CD4-positive, alpha-beta T cell treated with Interferon gamma for 1 hour (primary cell): ENCODE measurements around the gene B2M.
"Not testable (repeated sequence)": the region's sequence is repeated elsewhere in the genome, so short reads cannot be mapped to it uniquely, and the experiment has no call there.

Source experiments
- DNase-seq: peaks from one replicate; pipeline ENCODE4 v3.0.0-alpha.2; 2020

B2M gene

DNA sequence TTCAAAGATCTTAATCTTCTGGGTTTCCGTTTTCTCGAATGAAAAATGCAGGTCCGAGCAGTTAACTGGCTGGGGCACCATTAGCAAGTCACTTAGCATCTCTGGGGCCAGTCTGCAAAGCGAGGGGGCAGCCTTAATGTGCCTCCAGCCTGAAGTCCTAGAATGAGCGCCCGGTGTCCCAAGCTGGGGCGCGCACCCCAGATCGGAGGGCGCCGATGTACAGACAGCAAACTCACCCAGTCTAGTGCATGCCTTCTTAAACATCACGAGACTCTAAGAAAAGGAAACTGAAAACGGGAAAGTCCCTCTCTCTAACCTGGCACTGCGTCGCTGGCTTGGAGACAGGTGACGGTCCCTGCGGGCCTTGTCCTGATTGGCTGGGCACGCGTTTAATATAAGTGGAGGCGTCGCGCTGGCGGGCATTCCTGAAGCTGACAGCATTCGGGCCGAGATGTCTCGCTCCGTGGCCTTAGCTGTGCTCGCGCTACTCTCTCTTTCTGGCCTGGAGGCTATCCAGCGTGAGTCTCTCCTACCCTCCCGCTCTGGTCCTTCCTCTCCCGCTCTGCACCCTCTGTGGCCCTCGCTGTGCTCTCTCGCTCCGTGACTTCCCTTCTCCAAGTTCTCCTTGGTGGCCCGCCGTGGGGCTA is at the start of gene B2M, which contains the start of gene PATL2:
TSS of gene B2M (plus strand) at position 422 of the 647 bp plus-strand sequence. CDS start at position 452, 30 bp downstream.
TSS of gene PATL2 (minus strand) at position 228 of the 647 bp plus-strand sequence. CDS start 34,833 bp downstream, outside the sequence.
- peak; percentile 96 for DNase-seq

- DNase-seq = no peak
Measured at GRCh38 chr15:44661576-44661975, 49.7 kb upstream of the B2M start.

DNA sequence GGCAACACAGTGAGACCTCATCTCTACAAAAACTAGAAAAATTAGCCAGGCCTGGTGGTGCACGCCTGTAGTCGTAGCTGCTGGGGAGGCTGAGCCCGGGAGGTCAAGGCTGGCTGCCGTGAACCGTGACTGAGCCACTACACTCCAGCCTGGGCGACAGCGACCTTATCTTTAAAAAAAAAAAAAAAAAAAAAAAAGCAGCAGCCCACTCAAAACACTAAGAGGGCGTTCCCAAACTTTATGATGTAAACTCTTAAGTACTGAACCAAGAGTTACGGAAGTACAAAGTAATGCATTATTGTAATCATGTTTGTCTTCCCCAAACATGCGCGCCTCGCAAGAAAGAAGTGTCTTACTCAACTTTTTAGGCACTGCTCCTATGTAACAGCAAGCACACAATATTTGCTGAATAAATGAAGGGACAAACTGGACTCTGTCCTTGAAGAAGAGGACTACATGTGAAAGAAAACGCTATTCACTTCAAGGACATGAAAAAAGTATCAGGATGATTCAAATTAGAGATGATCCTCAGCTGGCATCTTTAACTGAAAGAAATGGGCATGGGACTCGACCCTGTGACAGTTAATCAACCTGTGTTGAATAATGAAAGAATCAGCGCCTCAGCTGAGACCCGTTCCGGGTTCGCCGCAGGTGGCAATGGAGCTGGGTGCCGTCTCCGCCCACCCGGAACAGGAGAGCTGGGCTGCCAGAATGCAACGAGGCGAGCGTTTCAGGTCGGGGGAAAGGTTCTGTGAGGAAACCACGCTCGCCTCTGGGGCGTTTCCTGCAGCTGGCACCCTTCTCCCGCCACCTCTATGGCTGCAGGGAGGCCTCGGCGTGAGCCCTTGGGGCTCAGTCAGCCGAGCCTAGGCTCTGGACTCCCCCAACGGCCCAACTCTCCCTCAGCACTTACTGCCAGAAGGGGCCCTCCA is 48.6 kb upstream of the B2M start:
- DNase-seq = peak; percentile 87

- DNase-seq = peak; percentile 98
Measured at GRCh38 chr15:44663410-44664308, 47.7 kb upstream of the B2M start, which contains the start of gene SPG11. Gene SPG11, minus strand, starts transcription at chr15:44663662. Its CDS starts 15 bp downstream, at chr15:44663647.

DNA sequence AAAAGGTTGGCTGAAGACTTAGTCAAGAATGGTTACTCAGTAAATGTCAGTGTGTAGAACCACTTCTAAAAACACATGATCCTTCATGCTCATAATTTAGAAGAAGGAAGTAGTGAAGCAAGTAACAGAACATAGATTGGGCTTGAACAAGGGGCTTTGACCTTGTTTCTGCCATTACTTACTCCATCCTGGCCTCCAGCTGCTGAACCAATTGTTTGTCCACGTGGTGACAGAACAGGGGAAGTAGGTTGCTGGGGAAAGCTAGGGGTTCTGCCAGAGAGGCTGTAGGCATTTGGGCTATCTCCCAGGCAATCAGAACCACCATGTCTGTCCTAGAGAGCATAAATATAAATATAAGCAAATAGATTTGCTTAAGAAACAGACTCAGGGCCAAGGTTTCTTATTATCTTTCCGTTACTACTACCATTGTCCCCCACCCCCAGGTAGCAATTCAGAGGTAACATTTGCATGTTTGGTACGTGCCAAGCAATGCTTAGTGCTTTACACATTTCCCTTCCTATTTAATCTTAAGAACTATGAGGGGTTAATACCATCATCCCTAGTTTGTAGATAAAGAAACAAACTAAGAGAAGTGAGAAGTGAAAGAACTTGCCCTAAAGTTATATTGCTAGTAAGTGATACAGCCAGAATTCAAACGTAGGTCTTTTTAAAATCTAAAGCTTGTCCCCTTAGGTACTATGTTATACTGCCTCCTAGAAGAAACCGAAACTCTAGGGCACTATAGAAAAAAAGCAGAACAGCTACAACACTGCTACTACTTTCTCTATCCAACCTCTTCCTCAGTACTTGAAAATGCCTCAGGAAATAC is 44.9 kb upstream of the B2M start:
- DNase-seq = no peak

DNA sequence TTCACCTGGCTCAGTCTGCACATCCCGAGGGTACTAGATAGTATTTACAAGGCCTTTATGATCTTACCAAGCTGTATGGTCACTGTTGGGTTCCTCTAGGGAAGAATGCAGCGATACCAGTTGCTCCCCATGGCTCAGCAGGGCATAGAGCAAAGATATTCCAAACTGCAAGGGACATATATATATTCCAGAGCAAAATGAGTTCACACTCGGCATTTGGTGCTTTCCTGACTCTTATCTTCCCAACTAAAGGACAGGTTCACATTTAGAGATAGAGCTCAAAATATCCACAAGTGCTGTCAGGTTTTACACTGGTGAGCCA is 44.3 kb upstream of the B2M start:
- no peak for DNase-seq

DNA sequence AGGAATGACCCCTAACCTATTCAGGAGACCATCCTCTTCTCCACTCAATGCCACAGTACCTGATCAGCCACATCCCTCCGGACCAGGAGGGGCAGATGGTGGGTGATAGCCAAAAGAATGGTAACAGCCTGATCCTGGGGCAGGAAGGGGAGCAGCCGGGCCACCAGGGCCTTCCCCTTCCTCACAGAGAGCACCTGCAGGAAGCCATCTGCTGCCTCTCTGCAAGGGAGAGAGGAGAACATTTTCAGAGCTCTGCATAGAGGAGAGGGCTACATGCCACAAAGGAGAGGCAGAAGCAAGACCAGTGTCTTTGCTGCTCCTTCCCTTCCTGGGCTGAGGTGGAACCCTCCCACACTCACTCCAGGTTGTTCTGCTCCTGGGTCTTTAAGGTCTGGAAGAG is 42.4 kb upstream of the B2M start:
- DNase-seq = no peak

GRCh38 chr15:44670087-44670950 is 41.0 kb upstream of the B2M start:
- no peak for DNase-seq

DNA sequence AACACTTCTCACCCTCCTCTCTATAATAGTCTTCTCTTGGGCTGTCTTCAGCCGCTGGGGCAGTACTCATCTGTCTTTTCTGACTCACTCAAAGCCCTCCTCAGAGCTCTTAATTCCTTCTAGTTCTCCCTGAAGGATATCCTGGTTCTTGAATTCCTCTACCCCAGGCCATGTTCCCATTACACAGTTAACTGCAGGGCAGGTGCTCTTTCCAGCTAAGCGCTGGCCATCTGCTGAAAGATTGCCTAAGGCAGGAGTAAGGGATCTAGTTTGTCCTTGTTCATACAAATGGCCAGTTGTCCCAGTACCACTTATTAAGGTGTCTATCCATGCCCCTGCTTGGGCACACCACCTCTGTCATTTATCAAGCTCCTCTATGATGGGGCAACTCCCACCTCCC is 37.7 kb upstream of the B2M start:
- no peak for DNase-seq

GRCh38 chr15:44675911-44676310 is 35.4 kb upstream of the B2M start:
- no peak for DNase-seq

DNA sequence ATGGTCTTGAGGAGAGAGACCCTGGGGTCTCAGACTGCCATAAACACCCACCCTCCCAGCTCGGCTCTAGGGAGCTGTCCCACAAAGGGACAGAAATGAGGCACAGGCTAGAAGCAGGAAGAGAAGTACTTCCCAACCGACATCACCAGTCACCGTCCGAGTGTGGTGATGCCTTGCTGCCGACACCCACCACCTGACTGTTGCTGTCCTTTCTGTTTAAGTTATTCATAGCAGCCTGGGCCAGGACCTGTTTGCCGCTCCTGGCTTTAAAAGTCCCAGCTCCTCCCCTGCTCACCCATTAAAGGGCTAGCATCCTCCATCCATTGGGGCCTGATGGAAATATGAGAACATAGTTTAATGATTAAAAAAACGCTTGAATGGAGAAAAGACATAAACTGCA is 34.6 kb upstream of the B2M start:
- DNase-seq = peak; percentile 42

DNA sequence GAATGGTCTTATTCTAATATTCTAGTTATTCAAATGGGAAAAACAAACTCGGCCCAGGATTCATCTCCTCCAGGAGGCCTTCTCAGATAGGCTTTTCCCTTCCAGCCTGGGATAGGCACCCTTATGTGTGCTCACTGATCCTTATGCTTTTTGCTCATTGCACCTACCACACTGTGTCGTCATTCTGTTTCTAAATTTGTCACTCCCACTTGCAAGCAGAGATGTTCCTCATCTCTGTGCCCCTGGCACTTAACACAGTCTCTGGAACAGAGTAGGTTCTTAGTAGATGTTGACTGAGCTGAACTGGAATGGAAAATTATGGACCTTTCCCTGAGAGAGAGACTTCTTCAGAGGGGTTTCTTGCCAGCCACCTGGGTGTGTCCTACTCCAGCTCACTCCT is 29.1 kb upstream of the B2M start:
- DNase-seq = no peak

DNA sequence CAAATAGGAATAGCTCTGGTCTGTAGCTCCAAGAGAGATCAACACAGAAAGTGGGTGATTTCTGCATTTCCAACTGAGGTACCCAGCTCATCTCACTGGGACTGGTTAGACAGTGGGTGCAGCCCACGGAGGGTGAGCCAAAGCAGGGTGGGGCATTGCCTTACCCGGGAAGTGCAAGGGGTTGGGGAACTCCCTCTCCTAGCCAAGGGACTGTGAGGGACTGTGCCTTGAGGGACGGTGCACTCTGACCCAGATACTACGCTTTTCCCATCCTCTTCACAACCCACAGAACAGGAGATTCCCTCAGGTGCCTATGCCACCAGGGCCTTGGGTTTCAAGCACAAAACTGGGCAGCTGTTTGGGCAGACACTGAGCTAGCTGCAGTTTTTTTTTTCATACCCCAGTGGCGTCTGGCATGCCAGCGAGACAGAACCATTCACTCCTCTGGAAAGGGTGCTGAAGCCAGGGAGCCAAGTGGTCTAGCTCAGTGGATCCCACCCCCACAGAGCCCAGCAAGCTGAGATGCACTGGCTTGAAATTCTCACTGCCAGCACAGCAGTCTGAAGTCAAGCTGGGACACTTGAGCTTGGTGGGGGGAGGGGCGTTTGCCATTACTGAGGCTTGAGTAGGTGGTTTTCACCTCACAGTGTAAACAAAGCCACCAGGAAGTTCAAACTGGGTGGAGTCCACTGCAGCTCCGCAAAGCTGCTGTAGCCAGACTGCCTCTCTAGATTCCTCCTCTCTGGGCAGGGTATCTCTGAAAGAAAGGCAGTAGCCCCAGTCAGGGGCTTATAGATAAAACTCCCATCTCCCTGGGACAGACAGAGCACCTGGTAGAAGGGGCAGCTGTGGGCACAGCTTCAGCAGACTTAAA is 28.3 kb upstream of the B2M start:
- DNase-seq = peak; percentile 86

GRCh38 chr15:44689318-44689717 is 22.0 kb upstream of the B2M start:
- DNase-seq = not testable (repeated sequence)

- DNase-seq = peak; percentile 36
Measured at GRCh38 chr15:44690245-44690644, 21.1 kb upstream of the B2M start.

- no peak for DNase-seq
Measured at GRCh38 chr15:44692659-44693058, 18.7 kb upstream of the B2M start.

DNA sequence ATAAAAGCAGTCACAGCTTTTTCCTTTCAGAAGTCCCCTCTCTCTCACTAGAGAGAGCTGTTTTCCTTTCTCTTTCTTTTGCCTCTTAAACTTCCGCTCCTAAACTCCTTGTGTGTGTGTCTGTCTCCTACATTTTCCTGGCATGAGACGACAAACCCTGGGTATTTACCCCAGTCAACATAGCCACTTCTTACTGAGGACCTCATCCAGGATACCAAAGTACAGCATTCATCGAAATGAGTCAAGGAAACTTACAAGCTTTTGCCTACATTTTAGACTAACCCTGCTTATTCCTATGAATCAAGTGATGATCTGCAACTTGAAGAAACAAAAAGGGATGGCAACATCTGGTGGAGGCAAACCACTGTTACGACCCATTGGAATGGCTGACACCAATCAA is 16.9 kb upstream of the B2M start:
- DNase-seq = no peak

DNA sequence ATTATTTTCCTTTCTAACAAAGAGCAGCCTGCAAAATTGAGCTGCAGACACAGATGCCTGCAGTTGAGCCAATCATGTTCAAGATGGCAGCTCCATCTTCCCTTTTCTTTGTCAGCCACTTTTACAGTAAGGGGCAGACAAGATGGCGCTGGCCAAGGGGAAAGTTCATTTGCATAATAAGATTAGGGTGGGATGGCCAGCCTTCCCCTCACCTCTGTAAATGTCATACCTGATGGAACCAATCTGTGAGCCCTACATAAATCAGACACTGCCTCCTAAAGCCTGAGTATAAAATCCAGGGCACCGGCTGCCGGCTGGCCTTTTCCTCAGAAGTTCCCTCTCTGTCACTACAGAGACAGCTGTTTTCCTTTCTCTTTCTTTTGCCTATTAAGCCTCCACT is 16.0 kb upstream of the B2M start:
- DNase-seq = no peak

- DNase-seq = no peak
Measured at GRCh38 chr15:44697014-44697413, 14.3 kb upstream of the B2M start.

DNA sequence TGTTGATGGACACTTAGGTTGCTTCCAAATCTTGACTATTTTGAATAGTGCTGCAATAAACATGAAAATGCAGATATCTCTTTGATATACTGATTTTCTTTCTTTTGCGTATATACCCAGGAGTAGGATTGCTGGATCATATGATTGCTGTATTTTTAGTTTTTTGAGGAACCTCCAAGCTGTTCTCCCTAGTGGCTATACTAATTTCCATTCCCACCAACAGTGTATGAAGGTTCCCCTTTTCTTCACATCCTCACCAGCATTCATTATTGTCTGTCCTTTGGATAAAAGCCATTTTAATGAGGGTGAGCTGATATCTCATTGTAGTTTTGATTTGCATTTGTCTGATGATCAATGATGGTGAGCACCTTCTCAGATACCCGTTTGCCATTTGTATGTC is 12.7 kb upstream of the B2M start:
- no peak for DNase-seq
